Measurements from ENCODE around the gene RITA1.

DNA sequence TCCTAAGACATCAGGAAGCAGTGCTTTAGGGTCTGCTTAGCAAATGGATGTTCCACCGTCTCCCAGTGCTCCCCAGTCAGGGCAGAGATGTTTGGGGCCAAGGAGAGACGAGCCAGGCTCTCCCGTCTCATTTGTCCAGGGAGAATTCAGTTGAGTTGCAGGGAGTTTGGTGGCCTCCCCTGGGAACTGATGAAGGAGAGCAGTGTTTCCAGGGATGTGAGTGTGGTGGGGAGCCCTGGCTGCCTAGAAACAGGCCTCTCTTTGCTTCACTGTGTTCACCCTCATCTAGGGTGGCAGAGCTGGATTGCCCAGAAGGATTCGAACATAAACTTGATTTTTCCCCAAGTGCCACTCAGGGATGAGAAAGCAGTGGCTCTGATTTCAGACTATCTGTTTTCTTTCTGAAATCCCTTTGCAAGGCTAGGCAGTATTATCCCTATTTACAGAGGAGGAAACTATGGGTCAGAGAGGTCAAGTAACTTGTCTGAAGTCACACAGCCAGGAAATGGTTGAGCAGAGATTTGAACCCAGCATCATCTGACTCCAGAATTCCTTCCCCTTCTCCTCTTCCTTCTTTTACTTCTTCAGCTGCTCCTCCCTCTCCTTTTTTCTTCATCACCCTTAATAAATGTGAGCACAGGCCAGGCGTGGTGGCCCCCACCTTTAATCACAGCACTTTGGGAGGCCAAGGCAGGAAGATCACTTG, 42.3 kb downstream of the RITA1 start:
- TF ChIP-seq, protein P1, sequence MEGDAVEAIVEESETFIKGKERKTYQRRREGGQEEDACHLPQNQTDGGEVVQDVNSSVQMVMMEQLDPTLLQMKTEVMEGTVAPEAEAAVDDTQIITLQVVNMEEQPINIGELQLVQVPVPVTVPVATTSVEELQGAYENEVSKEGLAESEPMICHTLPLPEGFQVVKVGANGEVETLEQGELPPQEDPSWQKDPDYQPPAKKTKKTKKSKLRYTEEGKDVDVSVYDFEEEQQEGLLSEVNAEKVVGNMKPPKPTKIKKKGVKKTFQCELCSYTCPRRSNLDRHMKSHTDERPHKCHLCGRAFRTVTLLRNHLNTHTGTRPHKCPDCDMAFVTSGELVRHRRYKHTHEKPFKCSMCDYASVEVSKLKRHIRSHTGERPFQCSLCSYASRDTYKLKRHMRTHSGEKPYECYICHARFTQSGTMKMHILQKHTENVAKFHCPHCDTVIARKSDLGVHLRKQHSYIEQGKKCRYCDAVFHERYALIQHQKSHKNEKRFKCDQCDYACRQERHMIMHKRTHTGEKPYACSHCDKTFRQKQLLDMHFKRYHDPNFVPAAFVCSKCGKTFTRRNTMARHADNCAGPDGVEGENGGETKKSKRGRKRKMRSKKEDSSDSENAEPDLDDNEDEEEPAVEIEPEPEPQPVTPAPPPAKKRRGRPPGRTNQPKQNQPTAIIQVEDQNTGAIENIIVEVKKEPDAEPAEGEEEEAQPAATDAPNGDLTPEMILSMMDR (IDR thresholded peaks at IDR 0.05; ENCODE audit: low read depth, low read length, poor library complexity, severe bottlenecking): no peak
- TF ChIP-seq EZH2phosphoT487 (IDR thresholded peaks at IDR 0.05; ENCODE audit: borderline replicate concordance, low read length): no peak
